HAP-1 (cell line): Measurements from ENCODE around the gene MAPK13.
"Not testable (repeated sequence)": the region's sequence is repeated elsewhere in the genome, so short reads cannot be mapped to it uniquely, and the experiment has no call there.

Experiments used
- DNase-seq, 2 experiments: peaks; one replicate each; pipeline ENCODE4 v3.0.0-alpha.2; 2016 to 2020; ENCODE audit warnings: low spot score in 2 of 2
- H3K27me3 ChIP-seq: fragments of 250-450 bp; sonication (Bioruptor Pico); 2 replicates; pipeline ENCODE4 v1.5.1; 2020; ENCODE audit warnings: low read depth, mild to moderate bottlenecking, moderate library complexity
- H3K36me3 ChIP-seq: fragments of 250-450 bp; sonication (Bioruptor Pico); replicated peaks from 2 replicates; pipeline ENCODE4 v1.5.1; 2020; ENCODE audit warnings: mild to moderate bottlenecking
- H3K4me1 ChIP-seq: fragments of 250-450 bp; sonication (Bioruptor Pico); 2 replicates; pipeline ENCODE4 v1.5.1; 2020; ENCODE audit warnings: mild to moderate bottlenecking
- H3K4me3 ChIP-seq: fragments of 250-450 bp; sonication (Bioruptor Pico); 2 replicates; pipeline ENCODE4 v1.5.1; 2020; ENCODE audit warnings: mild to moderate bottlenecking, moderate library complexity
- H3K9me3 ChIP-seq: fragments of 250-450 bp; sonication (Bioruptor Pico); 2 replicates; pipeline ENCODE4 v1.5.1; 2020; ENCODE audit warnings: mild to moderate bottlenecking, moderate library complexity
- in situ Hi-C: fragments of 300-500 bp; cut with MboI; formaldehyde crosslinking; loops from 3 replicates; pipeline ENCODE4 v1.14.3; 2020; ENCODE audit warnings: low sequenced_read_pairs, inconsistent platforms, mixed read lengths

Gene MAPK13

DNA sequence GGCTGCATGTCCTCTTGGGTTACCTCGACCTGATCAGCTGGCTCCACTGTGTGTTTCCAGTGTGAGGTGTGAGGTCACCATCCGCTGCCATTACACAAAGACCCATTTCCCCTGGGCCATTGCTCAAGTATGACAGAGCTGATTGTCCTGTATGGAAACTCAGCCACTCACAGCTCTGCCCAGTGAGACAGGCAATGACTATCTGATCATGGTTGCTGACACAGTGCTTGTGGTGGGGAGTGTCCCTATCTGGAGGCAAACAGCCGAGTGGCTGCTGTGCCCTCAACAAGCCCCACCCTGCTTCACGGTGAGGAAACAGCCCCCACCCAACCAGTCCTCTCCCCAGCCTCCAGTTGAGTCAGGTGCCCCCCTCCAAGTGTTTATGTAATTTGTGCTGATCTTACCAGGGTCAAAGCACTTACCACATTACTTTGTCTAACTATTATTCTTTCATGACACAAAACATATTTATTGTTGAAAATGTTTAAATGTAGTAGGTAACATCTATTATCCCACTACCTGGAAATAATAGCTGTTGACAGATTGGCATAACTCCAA lies 11.7 kb upstream of the MAPK13 start:
- in situ Hi-C loops, result no loop called here
- Histone ChIP-seq H3K27me3 (no peaks in the 10 kb centered on the region), H3K9me3 (no peaks in the 10 kb centered on the region), H3K4me1 (no peaks in the 10 kb centered on the region; the same call in 1 of the 2 replicates), H3K36me3 (no peaks in the 10 kb centered on the region), H3K4me3 (no peak overlapping the region)
- no peak for DNase-seq

GRCh38 chr6:36119209-36119608 lies 11.1 kb upstream of the MAPK13 start:
- DNase-seq, result no peak
- Histone ChIP-seq H3K4me3 (no peak overlapping the region), H3K9me3 (no peaks in the 10 kb centered on the region), H3K27me3 (no peaks in the 10 kb centered on the region), H3K36me3 (no peaks in the 10 kb centered on the region), H3K4me1 (no peaks in the 10 kb centered on the region; the same call in 1 of the 2 replicates)
- in situ Hi-C loops, result no loop called here

DNA sequence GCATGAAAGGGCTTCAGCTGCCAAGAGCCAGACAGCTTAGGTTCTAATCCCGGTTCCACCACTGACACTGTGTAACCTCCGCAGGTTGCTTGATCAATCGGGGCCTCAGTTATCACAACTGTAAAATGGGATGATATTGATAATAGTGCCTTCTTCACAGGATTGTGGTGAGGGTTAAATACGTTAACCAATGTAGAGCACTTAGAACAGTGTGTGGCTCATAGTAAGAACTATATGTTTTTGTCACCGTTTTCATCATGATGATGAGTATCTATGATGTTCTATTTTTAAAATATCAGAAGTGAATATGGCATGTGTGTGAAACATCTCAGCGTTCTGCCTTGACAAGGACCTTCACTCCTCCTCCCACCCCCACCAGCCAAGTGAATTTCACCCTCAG lies 10.3 kb upstream of the MAPK13 start:
- no peak for DNase-seq
- Histone ChIP-seq H3K4me3 (no peak overlapping the region), H3K36me3 (no peaks in the 10 kb centered on the region), H3K9me3 (no peaks in the 10 kb centered on the region), H3K4me1 (no peaks in the 10 kb centered on the region; the same call in 1 of the 2 replicates), H3K27me3 (no peaks in the 10 kb centered on the region)
- in situ Hi-C loops, result loop anchor here (5.0 kb wide), 1 partner anchor 242 kb away; no protein-coding TSS in a partner anchor

DNA sequence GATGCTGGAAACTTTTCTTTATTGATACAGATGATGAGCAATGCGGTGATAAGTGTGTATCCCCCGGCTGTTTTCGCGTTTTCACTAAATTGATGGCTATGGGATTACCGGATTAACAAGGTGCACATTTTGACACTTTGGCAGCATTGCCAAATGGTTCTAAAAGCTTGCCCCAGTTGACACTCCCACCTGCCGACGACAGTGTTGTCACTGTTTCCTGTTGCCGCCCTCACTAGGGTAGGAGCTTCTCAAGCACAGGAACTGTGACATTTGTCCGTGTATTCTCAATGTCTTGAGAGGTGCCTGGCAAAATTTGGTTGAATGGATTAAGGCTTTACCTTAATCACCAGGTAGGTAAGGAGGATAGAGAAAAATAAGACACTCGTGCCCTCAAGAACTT lies 9.8 kb upstream of the MAPK13 start:
- H3K27me3 ChIP-seq, result no peaks in the 10 kb centered on the region
- H3K4me3 ChIP-seq, result no peak overlapping the region
- DNase-seq, result no peak
- in situ Hi-C loops, result loop anchor here (5.0 kb wide), 1 partner anchor 242 kb away; no protein-coding TSS in a partner anchor
- H3K9me3 ChIP-seq, result no peaks in the 10 kb centered on the region
- H3K4me1 ChIP-seq, result no peaks in the 10 kb centered on the region; the same call in 1 of the 2 replicates
- H3K36me3 ChIP-seq, result no peaks in the 10 kb centered on the region

DNA sequence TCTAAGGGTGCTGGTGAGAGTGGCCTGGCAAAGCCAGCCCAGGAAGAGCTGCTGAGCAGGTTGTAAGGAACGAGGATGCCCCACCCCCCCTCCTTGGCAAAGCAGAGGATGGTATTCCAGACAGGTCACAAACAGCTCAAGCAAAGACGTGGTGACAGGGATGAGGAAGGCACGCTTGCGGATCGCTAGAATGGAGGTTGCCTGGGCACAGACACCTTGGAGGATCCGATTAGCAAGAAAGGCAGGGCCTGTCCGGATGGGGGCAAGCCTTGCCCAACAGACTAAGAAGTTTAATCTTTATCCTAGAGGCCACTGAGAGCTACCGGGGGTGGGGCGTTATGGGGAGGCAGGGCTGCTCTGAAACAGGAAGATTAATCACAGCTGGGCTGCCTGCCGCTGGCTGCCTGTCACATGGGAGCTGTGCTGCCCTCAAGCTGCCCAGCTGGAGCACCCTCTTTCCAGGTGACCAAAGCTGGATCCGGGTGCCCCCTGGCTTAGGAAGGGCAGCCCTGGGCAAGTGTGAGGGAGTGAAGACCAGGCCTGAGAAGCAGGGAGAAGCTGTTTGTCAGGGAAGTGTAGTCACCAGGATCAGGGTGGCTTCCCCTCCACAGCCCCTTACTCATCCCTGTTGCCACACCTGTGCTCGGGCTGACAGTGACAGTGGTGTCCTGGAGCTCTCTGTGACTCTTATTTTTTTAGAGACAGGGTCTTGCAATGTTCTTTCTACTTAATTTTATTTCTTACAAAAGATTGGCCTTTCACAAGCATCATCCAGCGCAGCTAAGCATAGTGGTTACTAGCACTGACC lies 9.1 kb upstream of the MAPK13 start:
- Histone ChIP-seq H3K4me3 (no peak overlapping the region), H3K27me3 (no peaks in the 10 kb centered on the region), H3K9me3 (no peaks in the 10 kb centered on the region), H3K4me1 (no peaks in the 10 kb centered on the region; the same call in 1 of the 2 replicates), H3K36me3 (no peaks in the 10 kb centered on the region)
- in situ Hi-C loops, result loop anchor here (5.0 kb wide), 1 partner anchor 241 kb away; no protein-coding TSS in a partner anchor
- DNase-seq, result no peak

DNA sequence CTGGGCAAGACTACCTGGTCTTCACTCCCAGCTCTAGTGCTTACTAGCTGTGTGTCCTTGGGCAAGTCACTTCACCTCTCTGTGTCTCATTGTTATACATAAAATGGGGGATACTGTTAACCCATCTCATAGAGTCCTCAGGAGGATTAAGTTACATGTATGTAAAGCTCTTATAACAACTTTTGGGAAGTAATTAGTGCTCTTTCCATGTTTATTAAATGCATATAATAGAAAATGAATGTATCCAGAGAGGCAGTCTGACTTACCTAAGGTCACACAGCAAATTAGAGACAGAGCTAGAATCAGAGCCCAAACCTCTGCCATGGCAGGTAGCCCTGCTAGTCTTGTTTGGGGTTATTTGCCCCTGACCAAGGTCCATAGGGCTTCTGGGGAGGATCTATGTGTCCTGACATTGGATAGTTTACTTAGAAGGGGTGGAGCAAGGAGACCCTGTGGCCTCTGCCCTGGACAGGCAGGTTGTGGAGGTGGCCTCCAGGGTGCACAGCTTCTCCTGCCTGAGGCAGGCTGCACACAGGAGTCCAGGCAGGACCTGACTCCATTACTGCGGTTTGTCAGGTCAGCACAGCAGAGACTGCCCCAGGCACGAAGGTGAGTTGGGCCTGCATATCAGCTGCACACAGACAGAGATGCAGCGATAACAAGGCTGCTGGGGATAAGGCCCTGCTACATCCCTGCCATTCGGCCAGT lies 8.4 kb upstream of the MAPK13 start:
- H3K27me3 ChIP-seq, result no peaks in the 10 kb centered on the region
- DNase-seq, result no peak
- no peaks in the 10 kb centered on the region for H3K9me3 ChIP-seq
- no peak overlapping the region for H3K4me3 ChIP-seq
- H3K4me1 ChIP-seq, result no peaks in the 10 kb centered on the region; the same call in 1 of the 2 replicates
- in situ Hi-C loops, result loop anchor here (5.0 kb wide), 1 partner anchor 240 kb away; no protein-coding TSS in a partner anchor
- no peaks in the 10 kb centered on the region for H3K36me3 ChIP-seq

DNA sequence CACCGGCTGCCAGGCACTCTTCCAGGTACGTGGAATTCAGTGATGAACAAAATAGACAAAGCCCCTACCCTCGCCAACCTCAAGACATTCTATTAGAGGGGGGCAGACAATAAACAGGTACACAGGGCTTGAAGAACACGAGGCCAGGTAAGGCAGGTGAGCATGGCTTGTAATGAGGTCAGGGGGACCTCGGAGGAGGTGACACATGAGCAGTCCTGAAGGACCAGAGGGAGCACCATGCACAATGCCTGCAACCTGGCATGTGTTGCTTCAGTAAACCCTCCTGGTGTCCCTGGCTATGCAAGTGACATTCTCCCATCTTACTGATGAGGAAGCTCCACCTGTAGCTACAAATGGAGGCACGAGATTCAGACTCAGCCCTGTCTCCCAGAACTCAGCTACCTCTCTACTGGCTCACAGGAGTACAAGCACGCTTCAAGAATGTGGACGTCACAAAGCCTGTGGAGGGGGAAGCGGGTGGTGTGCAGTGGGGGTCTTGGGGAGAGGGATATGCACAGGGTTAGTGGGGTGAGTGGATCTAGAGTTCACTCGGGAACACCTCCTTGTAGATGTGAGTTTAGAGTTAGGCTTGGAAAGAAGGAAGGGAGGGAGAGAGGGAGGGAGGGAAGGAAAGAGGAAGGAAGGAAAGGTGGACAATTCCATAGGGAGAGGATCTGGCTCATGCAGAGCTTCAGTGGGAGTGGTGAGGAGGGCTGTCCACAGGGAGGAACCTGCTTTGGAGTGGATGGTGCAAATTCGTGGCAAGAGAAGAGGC lies 7.6 kb upstream of the MAPK13 start:
- no peaks in the 10 kb centered on the region for H3K36me3 ChIP-seq
- no peak for DNase-seq
- H3K9me3 ChIP-seq, result no peaks in the 10 kb centered on the region
- in situ Hi-C loops, result loop anchor here (5.0 kb wide), 1 partner anchor 240 kb away; no protein-coding TSS in a partner anchor
- H3K27me3 ChIP-seq, result no peaks in the 10 kb centered on the region
- H3K4me3 ChIP-seq, result no peak overlapping the region
- H3K4me1 ChIP-seq, result no peaks in the 10 kb centered on the region; the same call in 1 of the 2 replicates

- Histone ChIP-seq H3K4me3 (no peak overlapping the region), H3K4me1 (no peaks in the 10 kb centered on the region; the same call in 1 of the 2 replicates), H3K27me3 (no peaks in the 10 kb centered on the region), H3K9me3 (no peaks in the 10 kb centered on the region), H3K36me3 (no peaks in the 10 kb centered on the region)
- in situ Hi-C loops, result loop anchor here (5.0 kb wide), 1 partner anchor 239 kb away; no protein-coding TSS in a partner anchor
- DNase-seq, result peak; percentile 62 to 90
Observed at GRCh38 chr6:36123270-36124139, 6.8 kb upstream of the MAPK13 start.

DNA sequence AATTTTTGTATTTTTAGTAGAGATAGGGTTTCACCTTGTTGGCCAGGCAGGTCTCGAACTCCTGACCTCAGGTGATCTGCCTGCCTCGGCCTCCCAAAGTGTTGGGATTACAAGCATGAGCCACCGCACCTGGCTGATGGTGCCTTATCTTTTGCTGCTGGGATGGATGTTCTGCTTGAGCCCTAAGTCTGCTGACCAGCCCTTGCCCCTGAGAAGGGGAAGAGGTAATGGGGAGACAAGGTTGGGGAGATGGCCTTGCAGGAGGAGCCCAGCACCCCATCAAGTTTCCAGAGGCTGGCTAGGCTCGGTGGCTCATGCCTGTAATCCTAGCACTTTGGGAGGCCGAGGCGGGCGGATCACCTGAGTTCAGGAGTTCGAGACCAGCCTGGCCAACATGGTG lies 6.0 kb upstream of the MAPK13 start:
- not testable (repeated sequence) for H3K4me1 ChIP-seq, H3K27me3 ChIP-seq, H3K9me3 ChIP-seq, DNase-seq, H3K36me3 ChIP-seq, H3K4me3 ChIP-seq
- in situ Hi-C loops, result loop anchor here (5.0 kb wide), 1 partner anchor 238 kb away; no protein-coding TSS in a partner anchor

DNA sequence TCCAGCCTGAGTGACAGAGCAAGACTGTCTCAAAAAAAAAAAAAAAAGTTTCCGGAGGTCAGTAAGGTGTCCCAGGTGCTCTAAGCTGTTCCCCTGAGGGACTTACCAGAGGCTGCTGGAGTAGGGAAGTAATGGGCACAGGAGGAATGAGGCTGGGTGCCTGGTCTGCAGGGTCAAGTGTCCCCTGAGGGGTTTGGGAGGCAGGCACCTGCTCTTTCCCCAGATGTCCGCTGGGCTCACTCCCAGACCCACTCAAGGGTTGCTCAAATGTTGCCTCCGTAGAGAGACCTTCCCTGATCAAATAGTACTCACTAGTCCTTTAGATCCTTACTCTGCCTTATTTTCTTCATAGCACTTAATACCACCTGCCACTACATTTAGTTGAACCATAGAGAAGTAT lies 5.4 kb upstream of the MAPK13 start:
- DNase-seq, result no peak
- Histone ChIP-seq H3K27me3 (no peaks in the 10 kb centered on the region), H3K9me3 (no peaks in the 10 kb centered on the region), H3K4me3 (no peak overlapping the region), H3K36me3 (no peaks in the 10 kb centered on the region), H3K4me1 (no peaks in the 10 kb centered on the region; the same call in 1 of the 2 replicates)
- in situ Hi-C loops, result loop anchor here (5.0 kb wide), 1 partner anchor 237 kb away; no protein-coding TSS in a partner anchor

DNA sequence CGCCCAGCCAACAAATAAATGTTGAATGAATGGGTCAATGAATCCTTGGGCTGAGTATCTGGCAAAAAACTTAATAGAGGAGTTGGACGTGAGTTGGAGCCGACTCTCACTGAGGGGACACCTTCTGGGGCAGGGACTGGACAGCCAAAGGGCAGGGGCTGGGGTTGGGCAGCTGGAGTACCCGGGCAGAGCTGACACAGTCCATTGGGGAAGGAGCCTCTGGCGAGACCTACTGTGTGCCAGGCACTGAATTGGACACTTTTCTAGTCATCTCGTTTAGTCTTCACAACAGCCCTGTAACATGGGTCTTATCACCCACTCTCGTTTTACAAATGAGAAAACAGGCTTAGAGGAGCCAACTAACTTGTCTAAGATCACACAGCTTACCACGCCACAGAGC lies 4.7 kb upstream of the MAPK13 start:
- in situ Hi-C loops, result no loop called here
- Histone ChIP-seq H3K4me1 (no peaks in the 10 kb centered on the region; the same call in 1 of the 2 replicates), H3K36me3 (no peaks in the 10 kb centered on the region), H3K4me3 (no peak overlapping the region), H3K27me3 (no peaks in the 10 kb centered on the region), H3K9me3 (no peaks in the 10 kb centered on the region)
- DNase-seq, result no peak

- Histone ChIP-seq H3K36me3 (no peaks in the 10 kb centered on the region), H3K27me3 (no peaks in the 10 kb centered on the region), H3K9me3 (no peaks in the 10 kb centered on the region), H3K4me1 (no peaks in the 10 kb centered on the region; the same call in 1 of the 2 replicates), H3K4me3 (no peak overlapping the region)
- in situ Hi-C loops, result no loop called here
- DNase-seq, result no peak
Observed at GRCh38 chr6:36126121-36126520, 4.2 kb upstream of the MAPK13 start.
